ENCODE results near the gene BHLHA15.
"Not testable (repeated sequence)": the region's sequence is repeated elsewhere in the genome, so short reads cannot be mapped to it uniquely, and the experiment has no call there.

BHLHA15 gene

GRCh38 chr7:98211676-98212531, 665 bp downstream of the BHLHA15 start:
- Histone ChIP-seq H3K4me3 (ENCODE audit: low read depth, low read length) (no peak overlapping the region), H3K79me2 (ENCODE audit: control insufficient read depth, insufficient read depth, low read length, unreplicated experiment) (no peaks in the 10 kb centered on the region), H3K27me3 (ENCODE audit: insufficient read depth, low read length) (no peaks in the 10 kb centered on the region), H3K36me3 (ENCODE audit: insufficient read depth, low read length) (no peaks in the 10 kb centered on the region), H2AFZ (ENCODE audit: low read length, unreplicated experiment) (no peak overlapping the region), H3K27ac (ENCODE audit: low read depth, low read length) (no peak overlapping the region), H3K4me1 (ENCODE audit: control insufficient read depth, insufficient read depth, low read length, unreplicated experiment) (no peaks in the 10 kb centered on the region)

GRCh38 chr7:98212532-98213041, 1.3 kb downstream of the BHLHA15 start:
- Histone ChIP-seq H3K4me1 (ENCODE audit: control insufficient read depth, insufficient read depth, low read length, unreplicated experiment) (no peaks in the 10 kb centered on the region), H3K27me3 (ENCODE audit: insufficient read depth, low read length) (no peaks in the 10 kb centered on the region), H3K36me3 (ENCODE audit: insufficient read depth, low read length) (no peaks in the 10 kb centered on the region), H2AFZ (ENCODE audit: low read length, unreplicated experiment) (no peak overlapping the region), H3K79me2 (ENCODE audit: control insufficient read depth, insufficient read depth, low read length, unreplicated experiment) (no peaks in the 10 kb centered on the region), H3K4me3 (ENCODE audit: low read depth, low read length) (no peak overlapping the region), H3K27ac (ENCODE audit: low read depth, low read length) (no peak overlapping the region)

GRCh38 chr7:98213296-98213887, 2.2 kb downstream of the BHLHA15 start:
- Histone ChIP-seq H2AFZ (ENCODE audit: low read length, unreplicated experiment) (no peak overlapping the region), H3K27me3 (ENCODE audit: insufficient read depth, low read length) (no peaks in the 10 kb centered on the region), H3K36me3 (ENCODE audit: insufficient read depth, low read length) (no peaks in the 10 kb centered on the region), H3K4me3 (ENCODE audit: low read depth, low read length) (no peak overlapping the region), H3K79me2 (ENCODE audit: control insufficient read depth, insufficient read depth, low read length, unreplicated experiment) (no peaks in the 10 kb centered on the region), H3K4me1 (ENCODE audit: control insufficient read depth, insufficient read depth, low read length, unreplicated experiment) (no peaks in the 10 kb centered on the region), H3K27ac (ENCODE audit: low read depth, low read length) (no peak overlapping the region)

- H3K27ac ChIP-seq (ENCODE audit: low read depth, low read length), result no peak overlapping the region
- H2AFZ ChIP-seq (ENCODE audit: low read length, unreplicated experiment), result no peak overlapping the region
- no peaks in the 10 kb centered on the region for H3K27me3 ChIP-seq (ENCODE audit: insufficient read depth, low read length)
- no peaks in the 10 kb centered on the region for H3K36me3 ChIP-seq (ENCODE audit: insufficient read depth, low read length)
- no peaks in the 10 kb centered on the region for H3K79me2 ChIP-seq (ENCODE audit: control insufficient read depth, insufficient read depth, low read length, unreplicated experiment)
- no peaks in the 10 kb centered on the region for H3K4me1 ChIP-seq (ENCODE audit: control insufficient read depth, insufficient read depth, low read length, unreplicated experiment)
- H3K4me3 ChIP-seq (ENCODE audit: low read depth, low read length), result no peak overlapping the region
Observed at GRCh38 chr7:98213888-98214810, 2.9 kb downstream of the BHLHA15 start.

GRCh38 chr7:98214811-98215321, 3.6 kb downstream of the BHLHA15 start:
- Histone ChIP-seq H3K4me3 (ENCODE audit: low read depth, low read length) (no peak overlapping the region), H3K36me3 (ENCODE audit: insufficient read depth, low read length) (no peaks in the 10 kb centered on the region), H2AFZ (ENCODE audit: low read length, unreplicated experiment) (no peak overlapping the region), H3K27ac (ENCODE audit: low read depth, low read length) (no peak overlapping the region), H3K79me2 (ENCODE audit: control insufficient read depth, insufficient read depth, low read length, unreplicated experiment) (no peaks in the 10 kb centered on the region), H3K4me1 (ENCODE audit: control insufficient read depth, insufficient read depth, low read length, unreplicated experiment) (no peaks in the 10 kb centered on the region), H3K27me3 (ENCODE audit: insufficient read depth, low read length) (no peaks in the 10 kb centered on the region)

- Histone ChIP-seq H3K27ac (ENCODE audit: low read depth, low read length) (no peak overlapping the region), H3K36me3 (ENCODE audit: insufficient read depth, low read length) (no peaks in the 10 kb centered on the region), H3K79me2 (ENCODE audit: control insufficient read depth, insufficient read depth, low read length, unreplicated experiment) (no peaks in the 10 kb centered on the region), H2AFZ (ENCODE audit: low read length, unreplicated experiment) (no peak overlapping the region), H3K4me1 (ENCODE audit: control insufficient read depth, insufficient read depth, low read length, unreplicated experiment) (no peaks in the 10 kb centered on the region), H3K27me3 (ENCODE audit: insufficient read depth, low read length) (no peaks in the 10 kb centered on the region), H3K4me3 (ENCODE audit: low read depth, low read length) (no peak overlapping the region)
Observed at GRCh38 chr7:98215561-98216495, 4.6 kb downstream of the BHLHA15 start.

GRCh38 chr7:98216941-98217622, 5.8 kb downstream of the BHLHA15 start:
- Histone ChIP-seq H3K27me3 (ENCODE audit: insufficient read depth, low read length) (no peaks in the 10 kb centered on the region), H3K36me3 (ENCODE audit: insufficient read depth, low read length) (no peaks in the 10 kb centered on the region), H3K27ac (ENCODE audit: low read depth, low read length) (no peak overlapping the region), H2AFZ (ENCODE audit: low read length, unreplicated experiment) (no peak overlapping the region), H3K4me1 (ENCODE audit: control insufficient read depth, insufficient read depth, low read length, unreplicated experiment) (no peaks in the 10 kb centered on the region), H3K4me3 (ENCODE audit: low read depth, low read length) (no peak overlapping the region), H3K79me2 (ENCODE audit: control insufficient read depth, insufficient read depth, low read length, unreplicated experiment) (no peaks in the 10 kb centered on the region)

GRCh38 chr7:98217623-98218582, 6.7 kb downstream of the BHLHA15 start:
- H3K4me3 ChIP-seq (ENCODE audit: low read depth, low read length), result no peak overlapping the region
- no peaks in the 10 kb centered on the region for H3K4me1 ChIP-seq (ENCODE audit: control insufficient read depth, insufficient read depth, low read length, unreplicated experiment)
- no peak overlapping the region for H2AFZ ChIP-seq (ENCODE audit: low read length, unreplicated experiment)
- no peak overlapping the region for H3K27ac ChIP-seq (ENCODE audit: low read depth, low read length)
- no peaks in the 10 kb centered on the region for H3K79me2 ChIP-seq (ENCODE audit: control insufficient read depth, insufficient read depth, low read length, unreplicated experiment)
- no peaks in the 10 kb centered on the region for H3K27me3 ChIP-seq (ENCODE audit: insufficient read depth, low read length)
- no peaks in the 10 kb centered on the region for H3K36me3 ChIP-seq (ENCODE audit: insufficient read depth, low read length)

- H3K27ac ChIP-seq (ENCODE audit: low read depth, low read length); H3K36me3 ChIP-seq (ENCODE audit: insufficient read depth, low read length); H3K4me3 ChIP-seq (ENCODE audit: low read depth, low read length); H3K4me1 ChIP-seq (ENCODE audit: control insufficient read depth, insufficient read depth, low read length, unreplicated experiment); H3K27me3 ChIP-seq (ENCODE audit: insufficient read depth, low read length); H2AFZ ChIP-seq (ENCODE audit: low read length, unreplicated experiment); H3K79me2 ChIP-seq (ENCODE audit: control insufficient read depth, insufficient read depth, low read length, unreplicated experiment): not testable (repeated sequence)
Observed at GRCh38 chr7:98219382-98219781, 8.1 kb downstream of the BHLHA15 start.

Measured in ACC112 (cell line).